ENCODE data around the gene TM4SF1.

DNA sequence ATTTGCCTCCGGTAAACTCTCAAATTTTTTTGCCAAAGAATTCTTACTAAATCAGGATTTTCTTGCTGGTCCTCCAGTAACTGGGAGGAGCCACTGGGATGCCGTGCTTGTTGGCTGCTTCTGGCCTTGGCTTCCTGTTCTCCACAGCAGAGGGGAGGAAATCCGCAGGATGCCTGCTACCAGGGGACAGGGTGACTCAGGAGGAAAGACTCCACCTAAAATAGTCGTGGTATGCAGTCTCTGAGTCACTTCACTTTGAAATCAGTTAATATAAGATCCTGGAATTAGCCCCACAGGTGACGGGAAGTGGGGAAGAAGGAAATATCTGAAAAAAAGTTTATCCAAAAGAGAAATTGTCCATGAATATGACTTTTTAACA lies 37.5 kb downstream of the TM4SF1 start:
- TF ChIP-seq EZH2phosphoT487 (IDR thresholded peaks at IDR 0.05; ENCODE audit: low read length): no peak
- TF ChIP-seq, protein P1, sequence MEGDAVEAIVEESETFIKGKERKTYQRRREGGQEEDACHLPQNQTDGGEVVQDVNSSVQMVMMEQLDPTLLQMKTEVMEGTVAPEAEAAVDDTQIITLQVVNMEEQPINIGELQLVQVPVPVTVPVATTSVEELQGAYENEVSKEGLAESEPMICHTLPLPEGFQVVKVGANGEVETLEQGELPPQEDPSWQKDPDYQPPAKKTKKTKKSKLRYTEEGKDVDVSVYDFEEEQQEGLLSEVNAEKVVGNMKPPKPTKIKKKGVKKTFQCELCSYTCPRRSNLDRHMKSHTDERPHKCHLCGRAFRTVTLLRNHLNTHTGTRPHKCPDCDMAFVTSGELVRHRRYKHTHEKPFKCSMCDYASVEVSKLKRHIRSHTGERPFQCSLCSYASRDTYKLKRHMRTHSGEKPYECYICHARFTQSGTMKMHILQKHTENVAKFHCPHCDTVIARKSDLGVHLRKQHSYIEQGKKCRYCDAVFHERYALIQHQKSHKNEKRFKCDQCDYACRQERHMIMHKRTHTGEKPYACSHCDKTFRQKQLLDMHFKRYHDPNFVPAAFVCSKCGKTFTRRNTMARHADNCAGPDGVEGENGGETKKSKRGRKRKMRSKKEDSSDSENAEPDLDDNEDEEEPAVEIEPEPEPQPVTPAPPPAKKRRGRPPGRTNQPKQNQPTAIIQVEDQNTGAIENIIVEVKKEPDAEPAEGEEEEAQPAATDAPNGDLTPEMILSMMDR (IDR thresholded peaks at IDR 0.05; ENCODE audit: low read length): no peak
- no peak for TF ChIP-seq EZH2 (optimal IDR thresholded peaks at IDR 0.05; ENCODE audit: low read depth, low read length)

All from MM.1S (cell line).